Ishikawa (cell line): Measurements from ENCODE around the gene NUDT19.

ENCODE experiments used
- CEBPB ChIP-seq: IDR thresholded peaks from 2 replicates; pipeline ENCODE4 v1.6.1; 2012
- CREB1 ChIP-seq: IDR thresholded peaks from 2 replicates; pipeline ENCODE4 v1.6.1; 2012; ENCODE audit warnings: low read depth
- EGR1 ChIP-seq: IDR thresholded peaks from 2 replicates; pipeline ENCODE4 v1.6.1; 2012
- EP300 ChIP-seq: IDR thresholded peaks from 2 replicates; pipeline ENCODE4 v1.6.1; 2012; ENCODE audit warnings: borderline replicate concordance
- FOXM1 ChIP-seq: IDR thresholded peaks from 2 replicates; pipeline ENCODE4 v1.6.1; 2012; ENCODE audit warnings: low read depth, borderline replicate concordance
- MAX ChIP-seq: IDR thresholded peaks from 2 replicates; pipeline ENCODE4 v1.6.1; 2012
- NFIC ChIP-seq: IDR thresholded peaks from 2 replicates; pipeline ENCODE4 v1.6.1; 2012
- RAD21 ChIP-seq: IDR thresholded peaks from 2 replicates; pipeline ENCODE4 v1.6.1; 2012; ENCODE audit warnings: low read depth
- TAF1 ChIP-seq: IDR thresholded peaks from 2 replicates; pipeline ENCODE4 v1.6.1; 2012; ENCODE audit warnings: low read depth, mild to moderate bottlenecking
- TCF12 ChIP-seq: IDR thresholded peaks from 2 replicates; pipeline ENCODE4 v1.6.1; 2012; ENCODE audit warnings: low read depth
- TEAD4 ChIP-seq: IDR thresholded peaks from 2 replicates; pipeline ENCODE4 v1.6.1; 2012
- USF1 ChIP-seq: IDR thresholded peaks from 2 replicates; pipeline ENCODE4 v1.6.1; 2012
- YY1 ChIP-seq: IDR thresholded peaks from 2 replicates; pipeline ENCODE4 v1.6.1; 2012; ENCODE audit warnings: low read depth
- ZBTB7A ChIP-seq: IDR thresholded peaks from 2 replicates; pipeline ENCODE4 v1.6.1; 2012; ENCODE audit warnings: low read depth
- TF ChIP-seq, protein P1 (sequence below): IDR thresholded peaks from 2 replicates; pipeline ENCODE4 v1.6.1; 2012; ENCODE audit warnings: low read depth, mild to moderate bottlenecking

Gene NUDT19

DNA sequence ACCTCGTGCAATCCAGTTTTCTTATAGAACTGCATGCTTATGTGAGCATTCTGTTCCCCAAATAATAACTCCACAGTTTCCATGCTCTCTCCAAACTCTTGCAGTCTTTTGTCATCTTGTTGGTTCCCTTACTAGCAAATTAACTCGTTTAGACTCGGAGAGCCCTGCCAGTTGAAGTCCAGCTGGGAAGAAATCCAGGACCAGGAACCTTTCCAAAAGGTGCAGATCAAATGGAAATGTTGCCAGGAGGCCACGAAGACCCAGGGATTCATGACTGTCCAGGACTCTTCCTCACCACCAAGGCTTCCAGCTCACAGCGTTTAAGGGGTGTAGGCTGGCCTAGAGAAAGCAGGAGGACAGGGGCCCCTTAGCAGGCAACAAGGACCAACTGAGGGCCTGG, 25.9 kb downstream of the NUDT19 start:
- TF ChIP-seq CREB1 (no peak), TAF1 (no peak), FOXM1 (no peak), TCF12 (no peak), EP300 (no peak), ZBTB7A (no peak), EGR1 (no peak), YY1 (no peak), NFIC (no peak), CEBPB (no peak), USF1 (no peak), RAD21 (no peak), MAX (no peak), TEAD4 (no peak)
- TF ChIP-seq, protein P1, sequence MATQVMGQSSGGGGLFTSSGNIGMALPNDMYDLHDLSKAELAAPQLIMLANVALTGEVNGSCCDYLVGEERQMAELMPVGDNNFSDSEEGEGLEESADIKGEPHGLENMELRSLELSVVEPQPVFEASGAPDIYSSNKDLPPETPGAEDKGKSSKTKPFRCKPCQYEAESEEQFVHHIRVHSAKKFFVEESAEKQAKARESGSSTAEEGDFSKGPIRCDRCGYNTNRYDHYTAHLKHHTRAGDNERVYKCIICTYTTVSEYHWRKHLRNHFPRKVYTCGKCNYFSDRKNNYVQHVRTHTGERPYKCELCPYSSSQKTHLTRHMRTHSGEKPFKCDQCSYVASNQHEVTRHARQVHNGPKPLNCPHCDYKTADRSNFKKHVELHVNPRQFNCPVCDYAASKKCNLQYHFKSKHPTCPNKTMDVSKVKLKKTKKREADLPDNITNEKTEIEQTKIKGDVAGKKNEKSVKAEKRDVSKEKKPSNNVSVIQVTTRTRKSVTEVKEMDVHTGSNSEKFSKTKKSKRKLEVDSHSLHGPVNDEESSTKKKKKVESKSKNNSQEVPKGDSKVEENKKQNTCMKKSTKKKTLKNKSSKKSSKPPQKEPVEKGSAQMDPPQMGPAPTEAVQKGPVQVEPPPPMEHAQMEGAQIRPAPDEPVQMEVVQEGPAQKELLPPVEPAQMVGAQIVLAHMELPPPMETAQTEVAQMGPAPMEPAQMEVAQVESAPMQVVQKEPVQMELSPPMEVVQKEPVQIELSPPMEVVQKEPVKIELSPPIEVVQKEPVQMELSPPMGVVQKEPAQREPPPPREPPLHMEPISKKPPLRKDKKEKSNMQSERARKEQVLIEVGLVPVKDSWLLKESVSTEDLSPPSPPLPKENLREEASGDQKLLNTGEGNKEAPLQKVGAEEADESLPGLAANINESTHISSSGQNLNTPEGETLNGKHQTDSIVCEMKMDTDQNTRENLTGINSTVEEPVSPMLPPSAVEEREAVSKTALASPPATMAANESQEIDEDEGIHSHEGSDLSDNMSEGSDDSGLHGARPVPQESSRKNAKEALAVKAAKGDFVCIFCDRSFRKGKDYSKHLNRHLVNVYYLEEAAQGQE = no peak

DNA sequence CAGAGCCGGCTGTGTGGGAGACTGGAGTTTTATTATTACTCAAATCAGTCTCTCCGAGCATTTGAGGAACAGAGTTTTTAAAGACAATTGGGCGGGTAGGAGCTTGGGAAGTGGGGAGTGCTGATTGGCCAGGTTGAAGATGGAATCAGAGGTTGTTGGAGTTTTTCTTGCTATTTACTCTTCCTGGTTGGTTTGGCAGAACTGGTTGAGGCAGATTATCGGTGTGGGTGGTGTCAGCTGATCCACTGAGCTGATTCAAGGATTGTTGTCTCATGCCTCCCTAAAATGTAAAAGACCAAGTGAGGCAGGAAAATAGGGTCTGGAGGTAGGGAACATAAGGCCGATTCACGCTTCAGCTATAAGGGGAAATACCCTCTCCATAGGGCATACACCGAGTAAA, 26.7 kb downstream of the NUDT19 start:
- TF ChIP-seq MAX (no peak), USF1 (0 out of 2 replicates have a peak, but pooled peaks have one; percentile 10)
- TF ChIP-seq, protein P1 = no peak

DNA sequence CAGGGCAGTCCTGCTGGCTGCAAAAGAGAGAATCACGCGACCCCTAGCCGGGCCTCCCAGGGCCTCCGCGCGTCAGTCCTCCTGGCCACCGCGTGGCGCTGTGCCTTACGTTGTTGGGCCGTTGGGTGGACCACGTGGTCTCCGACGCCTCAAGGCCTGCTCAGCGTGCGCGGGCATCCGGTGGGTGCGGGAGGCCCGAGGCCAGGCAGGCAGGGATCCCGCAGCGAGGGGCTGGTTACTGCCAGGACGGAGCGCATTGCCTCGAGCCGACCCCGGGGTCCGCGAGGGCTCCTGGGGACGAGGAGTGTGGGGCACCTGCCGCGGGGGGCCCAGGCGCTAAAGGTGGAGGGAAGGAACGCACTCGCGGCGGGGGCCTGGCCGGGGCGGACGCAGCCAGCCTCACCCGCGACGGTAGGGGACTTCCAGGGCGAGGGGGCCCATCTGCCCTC, 28.0 kb downstream of the NUDT19 start, which contains the start of gene TDRD12:
TDRD12 (plus strand) TSS at position 157 of the 449 bp plus-strand sequence. CDS start 306 bp downstream, outside the sequence.
- no peak for TF ChIP-seq ZBTB7A
- no peak for TF ChIP-seq YY1
- TF ChIP-seq TEAD4 = no peak
- TF ChIP-seq FOXM1 = no peak
- no peak for TF ChIP-seq MAX
- no peak for TF ChIP-seq TAF1
- no peak for TF ChIP-seq USF1
- no peak for TF ChIP-seq TCF12
- TF ChIP-seq CEBPB = no peak

GRCh38 chr19:32720216-32720935, 28.8 kb downstream of the NUDT19 start:
- TF ChIP-seq CREB1 (no peak), USF1 (no peak), FOXM1 (no peak), ZBTB7A (no peak), TAF1 (no peak), YY1 (no peak), NFIC (no peak), EGR1 (no peak), RAD21 (no peak), EP300 (no peak)

DNA sequence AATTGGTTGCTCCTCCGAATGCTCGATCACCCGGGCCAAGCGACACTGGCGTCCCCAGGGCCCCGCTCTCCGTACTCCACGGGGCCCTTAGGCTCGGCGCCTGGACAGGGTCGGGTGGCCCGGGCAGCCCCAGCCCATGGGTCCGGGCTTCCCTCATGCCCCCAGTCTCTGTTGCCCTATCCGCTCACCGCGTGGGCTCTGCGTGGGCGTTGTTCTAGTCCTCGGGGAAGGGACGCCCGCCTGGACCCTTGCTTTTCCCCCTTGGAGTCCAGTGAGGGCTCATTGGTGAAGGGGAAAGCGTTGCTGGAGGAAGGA, 29.3 kb downstream of the NUDT19 start:
- TF ChIP-seq RAD21 (no peak), CREB1 (no peak), CEBPB (no peak), TEAD4 (no peak), MAX (no peak), EP300 (no peak), ZBTB7A (no peak), USF1 (no peak), TAF1 (no peak), FOXM1 (no peak), EGR1 (no peak), TCF12 (no peak), NFIC (no peak), YY1 (no peak)
- TF ChIP-seq, protein P1 = no peak
